Stomach (tissue), 9 donors: ENCODE data around the gene SLC5A10. TPM values are rescaled to one million over a fixed set of nuclear protein-coding genes. Genes with fewer than 3 reads are reported as not detected.

Experiments
- DNase-seq, 2 donors: peaks; one replicate each; pipeline versions ENCODE4 v3.0.0 to v3.0.0-alpha.2; 2013 to 2019
- H3K27ac ChIP-seq, 5 donors: fragments of 200-600 bp in 4 of 5; sonication (generic) in 4 of 5; one replicate each; pipeline ENCODE4 v1.5.1; 2013 to 2019; ENCODE audit warnings: mild to moderate bottlenecking in 1 of 5, moderate library complexity in 1 of 5
- H3K27me3 ChIP-seq, 3 donors: fragments of 200-600 bp; sonication (generic); one replicate each; pipeline ENCODE4 v1.5.1; 2017 to 2019; ENCODE audit warnings: mixed run types in 1 of 3
- H3K36me3 ChIP-seq, 4 donors: fragments of 200-600 bp; sonication (generic); 1 replicate in 3 of 4; 2 replicates in 1 of 4; pipeline ENCODE4 v1.5.1; 2016 to 2019
- H3K4me1 ChIP-seq, 4 donors: fragments of 200-600 bp; sonication (generic); one replicate each; pipeline ENCODE4 v1.5.1; 2016 to 2019
- H3K4me3 ChIP-seq, 4 donors: fragments of 200-600 bp; sonication (generic) in 3 of 4; one replicate each; pipeline ENCODE4 v1.5.1; 2016 to 2019; ENCODE audit warnings: mild to moderate bottlenecking in 1 of 4
- H3K9me3 ChIP-seq, 4 donors: fragments of 200-600 bp; sonication (generic); one replicate each; pipeline ENCODE4 v1.5.1; 2016 to 2019
- EP300 ChIP-seq: sonication (generic); formaldehyde crosslinking; IDR thresholded peaks from one replicate; pipeline ENCODE4 v1.6.1; 2017; ENCODE audit warnings: antibody characterized with exemption
- POLR2A ChIP-seq, 4 donors: fragments of 450-650 bp; IDR thresholded peaks; one replicate each; pipeline ENCODE4 v1.6.1; 2016; ENCODE audit warnings: antibody characterized with exemption in 4 of 4, control low read depth in 2 of 4, mild to moderate bottlenecking in 1 of 4, moderate library complexity in 1 of 4
- POLR2AphosphoS5 ChIP-seq, 3 donors: sonication (generic); formaldehyde crosslinking; IDR thresholded peaks; one replicate each; pipeline ENCODE4 v1.6.1; 2016; ENCODE audit warnings: antibody characterized with exemption in 3 of 3
- WGBS, 5 donors: extraction: QIAGEN DNeasy Blood & Tissue Kit in 3 of 5; methylation state at CpG; one replicate each; pipeline versions ENCODE4 v1.1.5 to v1.1.7; 2013 to 2018; 5-methylcytosine and 5-hydroxymethylcytosine counted together
- intact Hi-C: fragments of 100-400 bp; cut with DNase I; formaldehyde crosslinking; loops from one replicate; pipeline ENCODE4 v1.15.1; 2023; ENCODE audit warnings: low total_unique reads
- polyA plus RNA-seq, 3 donors: library from polyadenylated mRNA; stranded (reverse); fragments of 200-250 nt; gene quantifications; one replicate each; pipeline ENCODE4 v1.2.3, GENCODE V29; 2013
- total RNA-seq, 5 donors: library from RNA; depleted of rRNA; stranded (reverse); fragments of >200 nt; gene quantifications; one replicate each; pipeline versions ENCODE4 v1.1.0 to v1.2.3, GENCODE V29; 2014 to 2016
- TF ChIP-seq, protein P1 (sequence below), 7 experiments: fragments of 450-650 bp in 4 of 7; fragments of 200-600 bp in 3 of 7; sonication (generic) in 3 of 7; IDR thresholded peaks; one replicate each; pipeline ENCODE4 v1.5.1; 2016 to 2019; ENCODE audit warnings: antibody characterized with exemption in 7 of 7, control low read depth in 2 of 7, mild to moderate bottlenecking in 1 of 7
- donor health status: healthy with polysubstance abuse.
- donor health status: Bipolar disorder and iron deficiency.
- donor health status: healthy.

The SLC5A10 gene
- total and polyA plus RNA-seq, 8 donors, result 0.06 to 0.46 (median 0.13) TPM; not detected in 5

DNA sequence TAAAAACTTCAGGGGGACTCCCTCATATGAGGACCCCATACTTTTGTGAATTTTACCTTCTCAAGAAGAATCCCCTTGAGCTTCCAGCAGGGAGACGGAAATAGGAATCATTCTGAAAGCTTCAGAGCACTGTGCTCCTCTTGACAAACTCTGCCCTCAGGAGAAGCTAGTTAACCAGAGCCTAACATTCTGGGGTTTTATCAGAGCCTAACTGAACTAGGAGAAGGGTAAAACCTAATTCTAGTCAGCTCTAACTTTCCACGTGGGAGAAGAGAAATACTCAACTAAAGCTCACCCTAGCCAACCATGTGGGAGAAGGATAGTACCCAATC is 13.3 kb upstream of the SLC5A10 start:
- no peak overlapping the region for H3K4me3 ChIP-seq
- H3K27ac ChIP-seq, result no peak overlapping the region
- no peak for DNase-seq
- no peaks in the 10 kb centered on the region for H3K36me3 ChIP-seq
- no peaks in the 10 kb centered on the region for H3K9me3 ChIP-seq
- H3K4me1 ChIP-seq, result peaks cover 0 to 13% (median 4%) of the 10 kb centered on the region in 4 donors
- WGBS, 5 donors, result 26 to 53% (median 39%) methylated on average over 2 of the region's 2 CpGs
- H3K27me3 ChIP-seq, result no peaks in the 10 kb centered on the region
- TF ChIP-seq POLR2A (IDR thresholded peaks at IDR 0.05) (no peak), EP300 (no peak), POLR2AphosphoS5 (IDR thresholded peaks at IDR 0.05) (no peak)
- TF ChIP-seq, protein P1, sequence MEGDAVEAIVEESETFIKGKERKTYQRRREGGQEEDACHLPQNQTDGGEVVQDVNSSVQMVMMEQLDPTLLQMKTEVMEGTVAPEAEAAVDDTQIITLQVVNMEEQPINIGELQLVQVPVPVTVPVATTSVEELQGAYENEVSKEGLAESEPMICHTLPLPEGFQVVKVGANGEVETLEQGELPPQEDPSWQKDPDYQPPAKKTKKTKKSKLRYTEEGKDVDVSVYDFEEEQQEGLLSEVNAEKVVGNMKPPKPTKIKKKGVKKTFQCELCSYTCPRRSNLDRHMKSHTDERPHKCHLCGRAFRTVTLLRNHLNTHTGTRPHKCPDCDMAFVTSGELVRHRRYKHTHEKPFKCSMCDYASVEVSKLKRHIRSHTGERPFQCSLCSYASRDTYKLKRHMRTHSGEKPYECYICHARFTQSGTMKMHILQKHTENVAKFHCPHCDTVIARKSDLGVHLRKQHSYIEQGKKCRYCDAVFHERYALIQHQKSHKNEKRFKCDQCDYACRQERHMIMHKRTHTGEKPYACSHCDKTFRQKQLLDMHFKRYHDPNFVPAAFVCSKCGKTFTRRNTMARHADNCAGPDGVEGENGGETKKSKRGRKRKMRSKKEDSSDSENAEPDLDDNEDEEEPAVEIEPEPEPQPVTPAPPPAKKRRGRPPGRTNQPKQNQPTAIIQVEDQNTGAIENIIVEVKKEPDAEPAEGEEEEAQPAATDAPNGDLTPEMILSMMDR (IDR thresholded peaks at IDR 0.05), result no peak
- intact Hi-C loops, result no loop called here

DNA sequence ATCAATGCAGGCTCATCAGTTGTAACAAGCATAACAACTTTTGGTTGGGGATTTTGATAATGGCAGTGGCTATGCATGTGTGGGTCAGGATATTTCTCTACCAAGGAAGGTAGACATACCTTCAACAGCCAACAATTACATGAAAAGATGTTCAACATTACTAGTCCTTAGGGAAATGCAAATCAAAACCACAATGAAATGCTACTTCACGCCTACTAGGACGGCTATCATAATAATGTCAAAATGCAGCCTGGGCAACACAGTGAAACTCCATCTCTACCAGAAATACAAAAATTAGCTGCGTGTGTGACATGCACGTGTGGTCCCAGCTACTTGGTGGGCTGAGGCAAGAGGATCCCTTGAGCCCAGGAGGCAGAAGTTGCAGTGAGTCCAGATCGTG is 7.3 kb upstream of the SLC5A10 start:
- DNase-seq, result no peak
- Histone ChIP-seq H3K27me3 (peaks cover 0 to 14% (median 3%) of the 10 kb centered on the region in 3 donors), H3K4me3 (no peak overlapping the region), H3K27ac (no peak overlapping the region), H3K36me3 (no peaks in the 10 kb centered on the region), H3K4me1 (no peaks in the 10 kb centered on the region), H3K9me3 (no peaks in the 10 kb centered on the region)
- 77 to 90% (median 88%) methylated on average over 5 of the region's 5 CpGs for WGBS, 5 donors
- TF ChIP-seq POLR2AphosphoS5 (IDR thresholded peaks at IDR 0.05), result no peak
- no peak for TF ChIP-seq POLR2A (IDR thresholded peaks at IDR 0.05)
- TF ChIP-seq EP300, result no peak
- TF ChIP-seq, protein P1 (IDR thresholded peaks at IDR 0.05), result no peak
- intact Hi-C loops, result no loop called here

GRCh38 chr17:18946536-18946935 is 5.4 kb upstream of the SLC5A10 start:
- Histone ChIP-seq H3K27ac (no peak overlapping the region), H3K36me3 (no peaks in the 10 kb centered on the region), H3K9me3 (no peaks in the 10 kb centered on the region), H3K4me3 (no peak overlapping the region), H3K27me3 (peaks cover 0 to 21% (median 3%) of the 10 kb centered on the region in 3 donors), H3K4me1 (peaks cover 0 to 6% (median 0%) of the 10 kb centered on the region in 4 donors)
- no peak for DNase-seq
- no peak for TF ChIP-seq EP300
- 33 to 53% (median 45%) methylated on average over 2 of the region's 2 CpGs for WGBS, 5 donors
- intact Hi-C loops, result no loop called here

- intact Hi-C loops, result no loop called here
- H3K27me3 ChIP-seq, result peaks cover 0 to 21% (median 3%) of the 10 kb centered on the region in 3 donors
- H3K4me1 ChIP-seq, result peaks cover 0 to 6% (median 0%) of the 10 kb centered on the region in 4 donors
- TF ChIP-seq, protein P1 (IDR thresholded peaks at IDR 0.05), result no peak
- TF ChIP-seq EP300 (no peak), POLR2A (IDR thresholded peaks at IDR 0.05) (no peak), POLR2AphosphoS5 (IDR thresholded peaks at IDR 0.05) (no peak)
- H3K9me3 ChIP-seq, result no peaks in the 10 kb centered on the region
- DNase-seq, result no peak
- no peak overlapping the region for H3K27ac ChIP-seq
- 72 to 85% (median 81%) methylated on average over 6 of the region's 6 CpGs for WGBS, 5 donors
- no peak overlapping the region for H3K4me3 ChIP-seq
- H3K36me3 ChIP-seq, result no peaks in the 10 kb centered on the region
Measured at GRCh38 chr17:18947866-18948265, 4.1 kb upstream of the SLC5A10 start.

DNA sequence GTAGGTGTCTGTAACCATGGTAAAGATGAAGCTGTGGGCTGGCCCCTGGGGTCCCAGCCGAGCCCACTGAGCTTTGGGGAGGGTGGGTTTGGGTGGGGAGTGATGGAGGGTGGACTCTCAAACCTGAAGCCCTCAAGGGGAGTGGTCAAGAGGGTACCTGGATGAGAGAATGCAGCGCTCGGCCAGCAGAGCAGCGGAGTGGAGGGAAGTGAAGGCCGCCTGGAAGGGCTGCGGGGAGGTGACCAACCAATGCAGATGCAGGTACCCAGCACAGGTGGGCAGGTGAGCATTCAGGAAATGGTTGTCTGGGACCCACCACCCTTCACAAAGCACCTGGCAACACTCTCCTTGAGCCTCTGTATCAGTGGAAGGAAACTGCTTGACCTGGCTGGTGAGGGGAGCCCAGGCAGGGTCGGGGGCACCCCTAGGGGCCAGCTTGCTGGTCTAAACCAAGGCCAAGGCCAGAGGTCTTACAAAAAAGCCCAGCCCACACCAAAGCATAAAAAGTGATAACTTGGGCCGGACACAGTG is 3.4 kb upstream of the SLC5A10 start:
- WGBS, 5 donors, result 80 to 93% (median 89%) methylated on average over 7 to 8 of the region's 8 CpGs
- TF ChIP-seq, protein P1 (IDR thresholded peaks at IDR 0.05), result no peak
- TF ChIP-seq POLR2A (IDR thresholded peaks at IDR 0.05) (no peak), EP300 (no peak), POLR2AphosphoS5 (IDR thresholded peaks at IDR 0.05) (no peak)
- intact Hi-C loops, result no loop called here

More for the DNA sequence above, 3.4 kb upstream of the SLC5A10 start:
- Histone ChIP-seq H3K36me3 (no peaks in the 10 kb centered on the region), H3K27ac (no peak overlapping the region), H3K4me1 (peaks cover 0 to 6% (median 0%) of the 10 kb centered on the region in 4 donors), H3K4me3 (no peak overlapping the region), H3K27me3 (peaks cover 0 to 21% (median 3%) of the 10 kb centered on the region in 3 donors), H3K9me3 (no peaks in the 10 kb centered on the region)
- DNase-seq, result peak in 1 of 2 donors; percentile 2
